HS-27A (cell line): Measurements from ENCODE around the gene RGMA.
"Not testable (repeated sequence)": the region's sequence is repeated elsewhere in the genome, so short reads cannot be mapped to it uniquely, and the experiment has no call there.

Experiments
- DNase-seq: peaks from one replicate; pipeline ENCODE4 v3.0.0-alpha.2; 2012; ENCODE audit warnings: low read depth, missing footprints

The RGMA gene

DNA sequence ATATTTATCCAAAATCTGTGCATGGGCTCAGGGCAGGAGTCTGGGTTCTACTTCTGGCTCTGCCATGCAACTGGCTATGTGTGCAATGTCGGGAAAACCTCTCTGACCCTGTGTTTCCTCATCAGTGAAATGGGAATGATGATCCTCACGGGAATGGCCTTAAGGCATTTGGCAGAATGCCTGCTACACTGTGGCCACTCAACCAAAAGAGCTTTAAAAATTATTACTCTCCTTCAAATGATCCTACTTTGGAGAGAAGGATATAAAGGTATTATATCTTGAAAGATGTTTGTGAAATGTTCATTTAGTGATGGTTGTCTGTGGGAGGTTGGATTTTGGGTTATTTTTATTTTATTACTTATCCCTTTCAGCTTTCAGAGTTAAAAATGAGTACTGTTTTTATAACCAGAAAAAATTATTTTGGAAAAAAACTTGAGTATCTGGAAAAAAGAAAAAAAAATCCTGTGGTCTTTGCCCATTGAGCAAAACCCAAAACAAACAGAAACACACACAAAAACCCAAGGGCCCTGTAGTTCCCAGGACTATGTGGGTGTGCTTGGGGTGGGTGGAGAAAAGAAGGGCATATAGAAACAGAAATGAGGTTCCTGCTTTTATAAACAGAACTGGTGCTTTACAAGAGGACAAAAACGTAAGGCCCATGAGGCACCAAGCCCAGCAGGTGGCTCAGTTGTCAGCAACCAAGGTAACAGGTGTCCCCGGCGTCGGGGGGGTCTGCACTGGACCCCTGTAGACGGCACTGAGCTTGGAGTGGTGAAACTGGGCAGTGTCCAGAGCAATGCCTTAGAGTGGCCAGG, 22.0 kb downstream of the RGMA start:
- DNase-seq, result no peak

GRCh38 chr15:93066224-93066681, 22.8 kb downstream of the RGMA start:
- no peak for DNase-seq

DNA sequence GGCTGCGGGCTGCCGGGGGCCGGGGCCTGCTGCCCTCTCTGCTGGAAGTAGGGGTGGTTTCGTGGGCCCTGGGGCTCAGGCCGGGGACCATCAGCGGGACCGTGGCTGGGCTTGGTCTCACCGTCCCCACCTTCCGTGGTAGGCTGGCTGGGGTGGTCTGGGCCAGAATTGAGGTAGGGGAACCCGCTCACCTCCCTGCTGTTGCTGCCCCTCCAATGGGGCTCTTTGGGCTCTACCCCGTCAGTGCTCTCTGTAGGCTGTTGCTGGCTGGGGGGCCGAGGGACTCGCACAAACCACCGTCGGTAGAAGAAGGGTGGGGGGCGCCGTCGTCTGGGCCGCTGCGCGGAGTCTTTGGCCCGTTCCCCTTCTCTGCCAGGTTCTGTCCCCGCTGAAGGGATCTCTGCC, 23.4 kb downstream of the RGMA start:
- no peak for DNase-seq

DNA sequence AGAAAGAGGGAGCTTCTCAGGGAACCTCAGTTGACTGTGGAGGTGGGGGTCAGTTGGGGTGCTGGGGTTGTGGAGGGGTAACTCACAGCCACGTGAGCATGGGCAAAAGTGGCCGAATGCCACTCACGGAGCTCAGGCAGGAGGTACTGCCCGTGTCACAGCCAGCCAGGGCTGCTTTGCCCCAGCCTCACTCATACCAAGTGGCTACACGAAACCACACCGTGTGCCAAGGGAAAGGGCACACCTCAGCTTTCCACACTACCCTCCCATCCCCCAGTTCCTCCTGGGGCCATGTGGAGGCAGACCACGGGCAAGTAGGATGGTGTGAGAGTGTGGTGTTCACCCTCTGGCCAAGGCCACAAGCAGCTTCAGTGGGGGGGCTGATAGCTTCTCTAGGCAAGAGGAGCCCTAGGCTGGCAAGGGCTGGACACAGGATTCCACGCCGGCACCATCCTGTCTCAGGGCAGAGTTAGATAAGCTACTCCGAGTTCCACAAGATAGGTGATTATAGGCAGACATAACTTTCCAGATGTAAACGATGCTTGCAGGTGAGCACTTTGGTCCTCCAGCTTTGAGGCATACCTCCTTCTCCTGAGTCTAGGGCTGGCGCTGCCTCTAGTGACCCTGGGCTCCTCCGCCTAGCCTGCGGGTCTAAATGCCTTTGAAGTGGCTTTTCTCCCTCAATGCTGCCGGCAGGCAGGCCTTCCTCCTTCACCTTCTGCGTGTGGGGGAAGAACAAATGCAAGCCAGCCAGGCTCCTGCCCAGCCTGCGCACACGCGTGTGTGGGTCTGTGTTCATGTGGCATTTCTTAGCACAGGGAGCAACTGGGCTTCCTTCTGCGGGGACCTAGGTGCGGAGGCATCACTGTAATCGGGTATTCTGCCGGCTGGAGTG, 25.0 kb downstream of the RGMA start:
- DNase-seq, result no peak

GRCh38 chr15:93063262-93063671, 25.7 kb downstream of the RGMA start:
- no peak for DNase-seq

- not testable (repeated sequence) for DNase-seq
These were observed 26.3 kb downstream of the RGMA start for GRCh38 chr15:93062628-93063261.

- DNase-seq, result no peak
These were observed 28.4 kb downstream of the RGMA start for GRCh38 chr15:93060336-93061248.

- no peak for DNase-seq
These were observed 29.6 kb downstream of the RGMA start for GRCh38 chr15:93059442-93059841.

GRCh38 chr15:93058904-93059427, 30.0 kb downstream of the RGMA start:
- DNase-seq, result no peak

DNA sequence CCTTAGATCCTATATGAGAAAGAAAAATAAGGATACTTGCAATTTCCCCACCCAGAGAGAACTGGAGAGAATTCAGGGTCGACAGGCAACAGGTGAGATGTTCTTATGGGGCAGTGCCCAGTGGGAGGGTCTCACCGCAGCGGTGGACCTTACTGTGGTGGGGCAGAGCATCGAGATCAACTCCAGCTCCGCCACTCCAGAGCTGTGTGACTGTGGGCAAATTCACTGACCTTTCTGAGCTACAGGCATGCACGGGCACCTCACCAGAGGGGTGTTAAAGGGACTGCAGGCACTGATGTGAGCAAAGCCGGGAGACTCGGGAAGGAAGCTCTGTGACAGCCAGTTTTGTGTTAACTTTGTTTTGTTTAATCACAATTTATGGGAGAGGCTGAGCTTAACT, 30.9 kb downstream of the RGMA start:
- no peak for DNase-seq

DNA sequence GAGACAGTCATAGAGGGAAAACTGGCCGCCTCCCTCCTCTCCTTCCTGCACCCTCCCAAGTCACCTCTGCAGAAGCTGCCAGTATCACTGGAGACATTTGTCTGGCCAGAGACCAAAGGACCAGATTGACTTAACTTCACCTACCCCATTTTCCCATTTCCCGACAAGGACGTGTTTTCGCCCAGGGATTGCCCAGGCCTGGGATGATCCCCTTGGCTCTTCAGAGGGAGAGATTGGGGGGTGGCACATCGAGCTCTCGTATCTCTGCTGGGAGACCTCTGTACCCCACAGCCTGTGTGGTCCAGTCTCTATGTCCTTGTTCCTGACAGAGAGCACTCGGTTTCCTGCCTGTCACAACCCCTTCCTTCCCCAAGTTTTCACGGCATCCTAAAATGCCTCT, 31.4 kb downstream of the RGMA start:
- no peak for DNase-seq

GRCh38 chr15:93056836-93057235, 32.2 kb downstream of the RGMA start:
- DNase-seq, result no peak

- DNase-seq, result no peak
These were observed 33.8 kb downstream of the RGMA start for GRCh38 chr15:93055211-93055610.

GRCh38 chr15:93052090-93052879, 36.7 kb downstream of the RGMA start:
- no peak for DNase-seq

DNA sequence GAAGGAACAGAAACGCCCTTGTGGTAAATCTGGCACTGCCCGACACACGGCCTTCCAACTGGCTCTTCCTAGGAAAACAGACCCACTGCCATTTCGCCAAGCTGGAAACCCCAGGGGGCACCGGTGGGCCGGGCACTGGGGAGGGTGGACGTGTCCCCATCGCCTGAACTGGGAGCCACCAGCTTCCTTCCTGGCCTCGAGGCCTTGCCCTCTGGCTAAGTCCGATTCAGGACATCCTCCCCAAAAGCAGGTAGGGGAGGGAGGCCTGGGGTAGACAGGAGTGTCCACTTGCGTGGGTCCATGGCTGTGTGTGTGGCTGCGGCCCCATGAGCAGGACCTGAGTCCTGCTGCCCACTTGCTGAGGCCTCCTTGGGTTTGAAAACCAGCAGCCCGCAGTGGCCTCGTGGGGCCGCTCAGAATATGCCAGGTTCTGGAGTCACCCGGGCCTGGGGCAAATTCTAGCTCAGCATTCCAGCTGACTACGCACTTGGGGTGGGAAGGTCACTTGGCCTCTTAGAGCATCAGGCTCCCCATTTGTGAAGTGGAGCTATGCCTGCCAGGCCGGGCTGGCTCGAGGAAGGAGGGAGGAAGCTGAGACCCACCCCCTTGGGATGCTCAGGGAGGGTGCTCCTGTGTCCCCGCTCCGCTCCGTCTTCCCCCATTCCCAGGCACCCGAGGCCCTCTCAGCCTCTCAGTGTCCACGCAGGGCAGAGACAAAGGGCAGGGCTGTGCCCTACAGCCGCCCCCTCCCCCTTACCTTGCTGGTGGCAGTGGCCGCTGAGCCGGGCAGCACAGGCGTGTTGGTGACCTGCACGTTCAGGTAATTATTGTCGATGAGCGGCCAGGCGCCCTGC, 37.5 kb downstream of the RGMA start:
- no peak for DNase-seq

DNA sequence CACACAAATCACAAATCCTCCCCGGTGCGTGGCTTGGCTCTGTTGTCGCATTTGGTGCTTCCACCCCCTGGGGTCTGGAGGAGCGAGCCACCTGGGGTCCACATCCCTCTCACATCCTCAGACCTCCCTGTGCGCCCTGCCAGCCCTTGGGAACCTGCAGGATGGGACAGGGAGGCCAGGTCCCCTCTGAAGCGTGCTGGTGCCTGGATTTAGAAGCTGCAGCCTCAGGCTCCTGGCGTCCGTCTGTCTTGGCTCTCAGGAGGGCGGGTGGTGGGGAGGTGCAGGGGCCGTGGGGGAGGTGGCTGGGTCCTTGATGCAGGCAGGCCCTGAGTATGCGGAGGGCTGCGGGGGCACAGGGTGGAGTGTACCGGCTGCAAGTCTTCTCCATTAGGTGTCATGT, 38.4 kb downstream of the RGMA start:
- no peak for DNase-seq

GRCh38 chr15:93049914-93050578, 39.0 kb downstream of the RGMA start:
- DNase-seq, result no peak

- DNase-seq, result no peak
These were observed 39.8 kb downstream of the RGMA start for GRCh38 chr15:93049233-93049632.

GRCh38 chr15:93048759-93049161, 40.3 kb downstream of the RGMA start:
- DNase-seq, result no peak
